Ovary (tissue), 9 donors: ENCODE data around the gene EFNA5. TPM values are rescaled to one million over a fixed set of nuclear protein-coding genes. Genes with fewer than 3 reads are reported as not detected.

Experiments
- DNase-seq, 5 donors: peaks; one replicate each; pipeline ENCODE4 v3.0.0-alpha.2; 2019 to 2020
- H3K27ac ChIP-seq, 2 donors: fragments of 200-600 bp; one replicate each; pipeline versions ENCODE4 v1.5.1 to v1.8.0; 2019 to 2022
- H3K27me3 ChIP-seq: fragments of 200-600 bp; one replicate; pipeline ENCODE4 v1.8.0; 2022
- H3K36me3 ChIP-seq: fragments of 200-600 bp; sonication (generic); one replicate; pipeline ENCODE4 v1.5.1; 2019
- H3K4me1 ChIP-seq: one replicate; pipeline ENCODE4 v1.8.1; 2013; ENCODE audit warnings: mild to moderate bottlenecking, moderate library complexity; ENCODE audit not compliant: insufficient read depth
- H3K4me3 ChIP-seq: fragments of 200-600 bp; sonication (generic); one replicate; pipeline ENCODE4 v1.5.1; 2017
- H3K9me3 ChIP-seq, 2 donors: fragments of 200-600 bp in 1 of 2; sonication (generic) in 1 of 2; one replicate each; pipeline versions ENCODE4 v1.5.1 to v1.8.1; 2013 to 2019; ENCODE audit warnings: mild to moderate bottlenecking in 1 of 2, moderate library complexity in 1 of 2
- EP300 ChIP-seq: sonication (generic); formaldehyde crosslinking; IDR thresholded peaks from one replicate; pipeline ENCODE4 v1.6.1; 2017; ENCODE audit warnings: antibody characterized with exemption
- POLR2A ChIP-seq: fragments of 450-650 bp; IDR thresholded peaks from one replicate; pipeline ENCODE4 v1.6.1; 2017; ENCODE audit warnings: antibody characterized with exemption, mild to moderate bottlenecking, moderate library complexity
- WGBS, 3 donors: extraction: QIAGEN DNeasy Blood & Tissue Kit in 1 of 3; methylation state at CpG; one replicate each; pipeline versions ENCODE4 v1.1.5 to v1.1.7; 2013 to 2017; 5-methylcytosine and 5-hydroxymethylcytosine counted together
- intact Hi-C, 4 donors: fragments of 100-400 bp; cut with DNase I; formaldehyde crosslinking; loops; one replicate each; pipeline versions ENCODE4 v1.11.0 to v1.15.1; 2022 to 2023
- polyA plus RNA-seq, 2 donors: library from polyadenylated mRNA; stranded (reverse); fragments of 200-250 nt in 1 of 2; fragments of 350-450 nt in 1 of 2; fragmentation: Illumina TruSeq in 1 of 2; extraction: RNeasy Lipid Tissue Mini Kit (QIAGEN cat#74804) in 1 of 2; gene quantifications; one replicate each; pipeline ENCODE4 v1.2.3, GENCODE V29; 2013 to 2014
- total RNA-seq, 7 donors: library from RNA; depleted of rRNA in 2 of 7; stranded (reverse); fragments of >200 nt in 2 of 7; fragmentation: NEBNext Ultra II Directional in 3 of 7; extraction: Animal tissue kit (Norgen Biotek cat#: 25700) in 3 of 7; gene quantifications; one replicate each; pipeline versions ENCODE4 v1.1.0 to v1.2.4, GENCODE V29; 2016 to 2023
- TF ChIP-seq, protein P1 (sequence below), 3 donors: fragments of 450-650 bp in 2 of 3; fragments of 200-600 bp in 1 of 3; IDR thresholded peaks; one replicate each; pipeline versions ENCODE4 v1.5.1 to v1.8.0; 2016 to 2022; ENCODE audit warnings: antibody characterized with exemption in 3 of 3, mild to moderate bottlenecking in 1 of 3
- donor health status: DM: no; HTN: no; CAD: no; lungs with moderate emphysema.
- donor health status: DM: no; HTN: no; CAD: no.
- donor health status: Bipolar disorder and iron deficiency.
- donor health status: DM: yes; HTN: yes; CAD: no.
- donor health status: DM: no; HTN: no; CAD: no.
- donor health status: DM: yes; HTN: yes; CAD: no.

Gene EFNA5
- total and polyA plus RNA-seq, 9 donors = 1.5 to 20.6 (median 7.7) TPM

DNA sequence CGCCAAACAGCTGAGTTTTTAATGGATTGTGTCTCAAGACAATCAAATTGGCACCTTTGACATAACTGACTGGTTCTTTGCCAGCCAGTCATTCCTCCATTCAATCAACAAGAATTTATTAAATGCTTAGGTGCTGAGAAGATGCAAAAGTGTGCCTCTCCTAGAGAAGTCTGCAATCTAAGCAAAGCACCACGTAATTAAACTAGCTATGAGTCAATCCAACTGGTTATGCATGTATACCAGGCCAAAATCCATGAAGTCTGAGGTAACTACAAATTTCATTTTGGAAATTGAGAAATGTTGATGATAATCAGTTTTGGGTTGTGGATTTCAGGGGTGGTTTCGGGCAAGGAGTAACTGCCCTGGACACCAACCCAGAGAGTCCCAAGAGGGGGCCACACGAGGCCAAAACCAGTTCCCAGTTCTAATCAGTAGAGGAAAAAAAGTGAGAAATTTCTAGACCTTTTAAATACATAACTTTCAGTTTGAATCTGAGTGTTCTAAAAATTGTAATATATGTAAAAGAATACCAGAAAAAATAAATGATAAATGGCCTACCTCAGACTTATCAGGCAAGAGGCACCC, 92.6 kb downstream of the EFNA5 start:
- H3K27ac ChIP-seq = no peak overlapping the region
- H3K4me3 ChIP-seq = no peak overlapping the region
- no peak for DNase-seq
- H3K9me3 ChIP-seq = no peaks in the 10 kb centered on the region
- H3K27me3 ChIP-seq = no peaks in the 10 kb centered on the region
- H3K4me1 ChIP-seq = peaks cover 2% of the 10 kb centered on the region
- H3K36me3 ChIP-seq = no peaks in the 10 kb centered on the region
- intact Hi-C loops = no loop called here
- TF ChIP-seq, protein P1, sequence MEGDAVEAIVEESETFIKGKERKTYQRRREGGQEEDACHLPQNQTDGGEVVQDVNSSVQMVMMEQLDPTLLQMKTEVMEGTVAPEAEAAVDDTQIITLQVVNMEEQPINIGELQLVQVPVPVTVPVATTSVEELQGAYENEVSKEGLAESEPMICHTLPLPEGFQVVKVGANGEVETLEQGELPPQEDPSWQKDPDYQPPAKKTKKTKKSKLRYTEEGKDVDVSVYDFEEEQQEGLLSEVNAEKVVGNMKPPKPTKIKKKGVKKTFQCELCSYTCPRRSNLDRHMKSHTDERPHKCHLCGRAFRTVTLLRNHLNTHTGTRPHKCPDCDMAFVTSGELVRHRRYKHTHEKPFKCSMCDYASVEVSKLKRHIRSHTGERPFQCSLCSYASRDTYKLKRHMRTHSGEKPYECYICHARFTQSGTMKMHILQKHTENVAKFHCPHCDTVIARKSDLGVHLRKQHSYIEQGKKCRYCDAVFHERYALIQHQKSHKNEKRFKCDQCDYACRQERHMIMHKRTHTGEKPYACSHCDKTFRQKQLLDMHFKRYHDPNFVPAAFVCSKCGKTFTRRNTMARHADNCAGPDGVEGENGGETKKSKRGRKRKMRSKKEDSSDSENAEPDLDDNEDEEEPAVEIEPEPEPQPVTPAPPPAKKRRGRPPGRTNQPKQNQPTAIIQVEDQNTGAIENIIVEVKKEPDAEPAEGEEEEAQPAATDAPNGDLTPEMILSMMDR (IDR thresholded peaks at IDR 0.05) = no peak
- no peak for TF ChIP-seq EP300
- WGBS, 3 donors = 90 to 96% (median 95%) methylated on average over 4 of the region's 4 CpGs

DNA sequence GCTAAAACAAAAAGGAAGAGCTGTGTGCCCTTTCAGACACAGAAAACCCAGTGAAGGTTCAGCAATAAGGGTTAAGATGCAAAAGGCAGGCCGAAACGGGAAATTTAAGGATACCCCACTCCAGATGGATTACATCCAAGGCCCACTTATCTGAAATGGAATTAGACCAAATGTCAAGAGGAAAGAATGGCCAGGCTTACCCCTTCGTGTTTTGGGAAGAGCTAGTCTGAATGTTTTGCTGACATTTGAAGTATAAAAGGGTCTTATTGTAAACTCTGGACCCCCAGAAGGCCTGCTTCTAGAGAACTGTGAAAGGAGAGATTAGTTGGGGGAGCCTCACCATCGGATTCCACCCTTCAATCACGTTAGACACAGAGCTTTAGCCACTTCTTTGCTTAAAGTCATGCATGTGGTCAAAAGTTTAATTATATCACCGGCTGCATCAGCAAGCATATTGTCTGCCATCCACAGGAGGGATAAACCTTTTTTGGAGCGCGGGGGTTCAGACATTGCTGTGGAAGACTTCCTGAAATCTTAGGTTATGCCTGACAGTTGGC, 93.3 kb downstream of the EFNA5 start:
- TF ChIP-seq EP300 = no peak
- TF ChIP-seq, protein P1 (IDR thresholded peaks at IDR 0.05) = no peak
- TF ChIP-seq POLR2A = no peak
- no peaks in the 10 kb centered on the region for H3K9me3 ChIP-seq
- 49 to 60% (median 49%) methylated on average over 8 of the region's 8 CpGs for WGBS, 3 donors
- H3K4me1 ChIP-seq = peaks cover 2% of the 10 kb centered on the region
- H3K27ac ChIP-seq = no peak overlapping the region
- H3K4me3 ChIP-seq = no peak overlapping the region
- no peak for DNase-seq
- H3K36me3 ChIP-seq = no peaks in the 10 kb centered on the region
- no peaks in the 10 kb centered on the region for H3K27me3 ChIP-seq
- intact Hi-C loops = no loop called here

DNA sequence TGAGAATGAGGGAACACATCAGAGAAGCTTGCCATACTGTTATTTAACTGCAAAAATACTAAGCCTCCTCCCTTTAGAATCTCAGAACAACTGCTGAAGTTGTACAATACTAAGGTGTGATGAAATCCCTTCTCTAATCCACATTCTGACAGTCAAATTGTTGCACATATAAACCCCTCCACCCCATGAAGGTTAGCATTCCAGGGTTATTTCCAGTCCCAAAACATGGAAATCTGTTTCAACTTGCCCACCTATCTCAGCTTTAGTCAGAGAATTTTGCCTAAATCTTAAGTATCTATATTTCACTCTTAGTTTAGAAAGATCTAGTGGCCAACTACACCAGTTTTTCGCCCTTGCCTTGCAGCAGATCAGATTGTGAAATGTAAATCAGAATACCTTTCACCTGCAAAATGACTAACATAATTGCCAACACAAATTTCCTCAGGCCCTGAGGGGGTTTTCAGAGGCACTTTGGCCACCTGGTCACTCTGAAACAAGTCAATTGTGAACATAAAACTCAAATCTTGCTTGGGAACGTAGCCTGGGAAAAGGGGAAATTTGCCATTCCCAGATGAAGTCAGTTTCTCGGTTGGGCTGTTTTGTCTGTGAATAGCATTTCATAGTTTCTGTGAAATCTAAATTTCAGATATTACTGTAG, 93.9 kb downstream of the EFNA5 start:
- Histone ChIP-seq H3K4me3 (no peak overlapping the region), H3K9me3 (no peaks in the 10 kb centered on the region), H3K4me1 (peaks cover 2% of the 10 kb centered on the region), H3K27me3 (no peaks in the 10 kb centered on the region), H3K36me3 (no peaks in the 10 kb centered on the region), H3K27ac (no peak overlapping the region)
- 60 to 80% (median 62%) methylated on average over 3 of the region's 3 CpGs for WGBS, 3 donors
- TF ChIP-seq POLR2A (no peak), EP300 (no peak)
- TF ChIP-seq, protein P1 (IDR thresholded peaks at IDR 0.05) = no peak
- DNase-seq = no peak
- intact Hi-C loops = no loop called here

DNA sequence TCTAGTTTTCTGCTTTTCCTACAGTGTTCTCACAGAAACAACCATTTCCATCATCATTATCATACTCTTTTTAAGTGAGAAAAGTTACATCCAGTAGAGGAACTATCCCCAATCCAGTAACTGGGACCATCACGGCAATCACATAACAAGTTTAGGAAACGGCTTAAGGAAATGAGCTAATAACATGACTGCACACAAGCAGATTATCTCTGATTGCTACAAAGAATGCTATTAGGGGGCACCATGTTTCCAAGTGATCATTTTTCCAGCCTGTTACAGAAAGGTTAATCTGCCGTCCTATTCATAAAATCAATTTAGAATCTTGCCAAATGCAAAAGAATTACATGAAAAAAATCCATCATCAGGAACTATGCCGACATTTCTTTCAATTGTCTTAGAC, 94.6 kb downstream of the EFNA5 start:
- H3K27ac ChIP-seq = no peak overlapping the region
- H3K4me3 ChIP-seq = no peak overlapping the region
- 88 to 97% (median 94%) methylated on average over 4 of the region's 4 CpGs for WGBS, 3 donors
- DNase-seq = no peak
- no peaks in the 10 kb centered on the region for H3K9me3 ChIP-seq
- intact Hi-C loops = no loop called here
- no peaks in the 10 kb centered on the region for H3K36me3 ChIP-seq
- peaks cover 3% of the 10 kb centered on the region for H3K4me1 ChIP-seq
- TF ChIP-seq, protein P1 (IDR thresholded peaks at IDR 0.05) = no peak
- TF ChIP-seq POLR2A (no peak), EP300 (no peak)
- no peaks in the 10 kb centered on the region for H3K27me3 ChIP-seq
